Breast epithelium (tissue), 4 donors: ENCODE results near the gene HMGXB4. TPM values are rescaled to one million over a fixed set of nuclear protein-coding genes. Genes with fewer than 3 reads are reported as not detected.

ENCODE experiments used
- DNase-seq, 2 donors: peaks; one replicate each; pipeline ENCODE4 v3.0.0-alpha.2; 2019; ENCODE audit warnings: low spot score in 2 of 2
- H3K27ac ChIP-seq, 2 donors: fragments of 200-600 bp; sonication (generic) in 1 of 2; one replicate each; pipeline ENCODE4 v1.5.1; 2016 to 2019; ENCODE audit warnings: mild to moderate bottlenecking in 1 of 2
- H3K27me3 ChIP-seq, 2 donors: fragments of 200-600 bp; sonication (generic) in 1 of 2; one replicate each; pipeline versions ENCODE4 v1.5.1 to v1.6.0; 2017 to 2019; ENCODE audit warnings: control low read depth in 1 of 2, mild to moderate bottlenecking in 1 of 2
- H3K36me3 ChIP-seq: fragments of 200-600 bp; one replicate; pipeline ENCODE4 v1.5.1; 2019
- H3K4me1 ChIP-seq, 2 donors: fragments of 200-600 bp; sonication (generic); one replicate each; pipeline ENCODE4 v1.5.1; 2016 to 2019; ENCODE audit warnings: control low read depth in 1 of 2
- H3K4me3 ChIP-seq, 3 donors: fragments of 200-600 bp; sonication (generic); 1 replicate in 2 of 3; 2 replicates in 1 of 3; pipeline ENCODE4 v1.5.1; 2016 to 2019; ENCODE audit warnings: mild to moderate bottlenecking in 3 of 3, moderate library complexity in 2 of 3
- H3K9me3 ChIP-seq, 2 donors: fragments of 200-600 bp; sonication (generic) in 1 of 2; one replicate each; pipeline ENCODE4 v1.5.1; 2016 to 2019; ENCODE audit warnings: control low read depth in 1 of 2
- POLR2A ChIP-seq: fragments of 450-650 bp; IDR thresholded peaks from one replicate; pipeline ENCODE4 v1.6.1; 2016; ENCODE audit warnings: antibody characterized with exemption, mild to moderate bottlenecking, moderate library complexity
- POLR2AphosphoS5 ChIP-seq, 3 donors: sonication (generic); formaldehyde crosslinking; IDR thresholded peaks; one replicate each; pipeline ENCODE4 v1.6.1; 2017; ENCODE audit warnings: antibody characterized with exemption in 3 of 3
- intact Hi-C: fragments of 100-400 bp; cut with DNase I; formaldehyde crosslinking; loops from one replicate; pipeline ENCODE4 v1.15.1; 2023; ENCODE audit warnings: low total_unique reads
- total RNA-seq, 3 donors: library from RNA; depleted of rRNA; stranded (reverse); fragments of >200 nt; gene quantifications; one replicate each; pipeline ENCODE4 v1.1.0, GENCODE V29; 2016
- TF ChIP-seq, protein P1 (sequence below), 3 donors: fragments of 450-650 bp; IDR thresholded peaks; one replicate each; pipeline ENCODE4 v1.5.1; 2016 to 2017; ENCODE audit warnings: antibody characterized with exemption in 3 of 3, mild to moderate bottlenecking in 3 of 3, moderate library complexity in 3 of 3

The HMGXB4 gene
- total RNA-seq, 3 donors from 2014 or later, result 12.8 to 28.5 (median 26.2) TPM

DNA sequence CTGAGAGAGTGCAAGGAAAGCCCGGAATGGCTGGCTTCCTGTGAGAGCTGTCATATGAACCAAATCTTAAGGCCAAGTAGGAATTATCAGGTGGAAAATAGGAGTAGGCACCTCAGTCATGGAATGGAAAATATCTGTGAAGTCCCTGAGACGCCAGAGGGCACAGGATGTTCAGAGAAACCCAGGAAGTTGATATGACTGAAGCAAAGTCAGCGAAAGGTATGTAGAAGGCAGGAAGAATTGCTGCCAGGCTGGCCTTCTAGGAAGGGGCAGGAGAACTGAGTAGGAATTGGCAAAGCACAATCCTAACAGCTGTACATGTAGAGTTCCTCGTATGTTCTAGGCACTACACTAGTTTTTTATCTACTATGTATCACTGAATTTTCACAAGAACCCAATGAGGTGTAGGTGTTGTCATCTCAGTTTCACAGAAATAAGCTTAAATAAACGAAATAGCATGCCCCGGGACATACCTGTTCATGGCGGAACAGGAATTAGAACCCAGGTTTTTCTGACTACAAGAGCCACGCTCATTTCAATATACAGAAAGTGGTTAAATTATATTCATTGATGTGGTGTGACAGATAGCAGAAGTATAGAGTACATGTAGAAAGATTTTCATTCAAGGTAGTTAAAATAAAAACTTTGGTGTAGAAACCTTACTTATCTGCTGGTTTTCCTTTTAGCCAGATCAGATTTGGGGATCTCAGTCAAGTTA is 17.0 kb downstream of the HMGXB4 start:
- H3K36me3 ChIP-seq, result no peaks in the 10 kb centered on the region
- no peaks in the 10 kb centered on the region for H3K4me1 ChIP-seq
- H3K27ac ChIP-seq, result no peak overlapping the region
- no peaks in the 10 kb centered on the region for H3K27me3 ChIP-seq
- intact Hi-C loops, result no loop called here
- no peak for DNase-seq
- no peaks in the 10 kb centered on the region for H3K9me3 ChIP-seq
- TF ChIP-seq POLR2A (no peak), POLR2AphosphoS5 (IDR thresholded peaks at IDR 0.05) (no peak)
- TF ChIP-seq, protein P1, sequence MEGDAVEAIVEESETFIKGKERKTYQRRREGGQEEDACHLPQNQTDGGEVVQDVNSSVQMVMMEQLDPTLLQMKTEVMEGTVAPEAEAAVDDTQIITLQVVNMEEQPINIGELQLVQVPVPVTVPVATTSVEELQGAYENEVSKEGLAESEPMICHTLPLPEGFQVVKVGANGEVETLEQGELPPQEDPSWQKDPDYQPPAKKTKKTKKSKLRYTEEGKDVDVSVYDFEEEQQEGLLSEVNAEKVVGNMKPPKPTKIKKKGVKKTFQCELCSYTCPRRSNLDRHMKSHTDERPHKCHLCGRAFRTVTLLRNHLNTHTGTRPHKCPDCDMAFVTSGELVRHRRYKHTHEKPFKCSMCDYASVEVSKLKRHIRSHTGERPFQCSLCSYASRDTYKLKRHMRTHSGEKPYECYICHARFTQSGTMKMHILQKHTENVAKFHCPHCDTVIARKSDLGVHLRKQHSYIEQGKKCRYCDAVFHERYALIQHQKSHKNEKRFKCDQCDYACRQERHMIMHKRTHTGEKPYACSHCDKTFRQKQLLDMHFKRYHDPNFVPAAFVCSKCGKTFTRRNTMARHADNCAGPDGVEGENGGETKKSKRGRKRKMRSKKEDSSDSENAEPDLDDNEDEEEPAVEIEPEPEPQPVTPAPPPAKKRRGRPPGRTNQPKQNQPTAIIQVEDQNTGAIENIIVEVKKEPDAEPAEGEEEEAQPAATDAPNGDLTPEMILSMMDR (IDR thresholded peaks at IDR 0.05), result no peak
- no peak overlapping the region for H3K4me3 ChIP-seq

DNA sequence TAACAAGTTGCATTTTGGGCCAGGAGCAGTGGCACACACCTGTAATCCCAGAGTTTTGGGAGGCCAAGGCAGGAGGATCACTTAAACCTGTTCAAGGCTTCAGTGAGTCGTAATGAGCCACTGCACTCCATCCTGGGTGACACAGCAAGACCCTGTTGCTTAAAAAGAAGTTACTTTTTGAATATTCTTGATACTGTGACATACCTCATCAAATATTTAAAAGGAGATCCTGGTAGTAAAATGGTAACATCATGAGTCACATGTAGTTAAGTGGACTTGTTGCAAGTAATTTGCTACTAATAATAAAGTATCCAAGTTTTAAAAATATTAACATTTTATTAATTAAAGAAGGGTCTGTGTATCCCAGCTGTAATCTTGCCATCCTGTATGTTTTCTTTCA is 18.3 kb downstream of the HMGXB4 start:
- no peaks in the 10 kb centered on the region for H3K9me3 ChIP-seq
- H3K27ac ChIP-seq, result no peak overlapping the region
- no peaks in the 10 kb centered on the region for H3K36me3 ChIP-seq
- intact Hi-C loops, result no loop called here
- no peak for DNase-seq
- no peak for TF ChIP-seq POLR2AphosphoS5 (IDR thresholded peaks at IDR 0.05)
- TF ChIP-seq POLR2A, result no peak
- TF ChIP-seq, protein P1 (IDR thresholded peaks at IDR 0.05), result no peak
- H3K4me3 ChIP-seq, result no peak overlapping the region
- H3K27me3 ChIP-seq, result no peaks in the 10 kb centered on the region
- no peaks in the 10 kb centered on the region for H3K4me1 ChIP-seq

DNA sequence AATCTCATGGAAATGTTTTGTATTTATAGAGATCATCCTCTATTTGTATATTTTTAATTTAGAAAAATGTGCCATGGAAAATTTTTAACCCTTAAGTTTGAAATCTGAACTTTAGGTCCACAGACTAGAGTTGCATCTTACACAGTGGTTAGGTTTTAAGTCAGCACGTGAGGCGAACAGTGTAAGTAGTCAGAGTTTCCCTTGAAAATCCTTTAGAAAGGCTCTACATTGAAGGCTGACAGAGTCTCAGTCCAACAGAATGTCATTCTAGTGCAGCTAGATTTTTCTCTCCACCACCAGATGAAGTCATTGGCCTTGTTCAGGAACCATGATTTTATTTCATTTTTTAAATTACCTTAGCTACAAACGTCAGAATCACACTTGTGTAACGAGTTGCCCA is 18.7 kb downstream of the HMGXB4 start:
- intact Hi-C loops, result no loop called here
- TF ChIP-seq, protein P1 (IDR thresholded peaks at IDR 0.05), result no peak
- TF ChIP-seq POLR2A (no peak), POLR2AphosphoS5 (IDR thresholded peaks at IDR 0.05) (no peak)
- Histone ChIP-seq H3K27me3 (no peaks in the 10 kb centered on the region), H3K27ac (no peak overlapping the region), H3K4me1 (no peaks in the 10 kb centered on the region), H3K9me3 (no peaks in the 10 kb centered on the region), H3K36me3 (no peaks in the 10 kb centered on the region), H3K4me3 (no peak overlapping the region)
- DNase-seq, result no peak

DNA sequence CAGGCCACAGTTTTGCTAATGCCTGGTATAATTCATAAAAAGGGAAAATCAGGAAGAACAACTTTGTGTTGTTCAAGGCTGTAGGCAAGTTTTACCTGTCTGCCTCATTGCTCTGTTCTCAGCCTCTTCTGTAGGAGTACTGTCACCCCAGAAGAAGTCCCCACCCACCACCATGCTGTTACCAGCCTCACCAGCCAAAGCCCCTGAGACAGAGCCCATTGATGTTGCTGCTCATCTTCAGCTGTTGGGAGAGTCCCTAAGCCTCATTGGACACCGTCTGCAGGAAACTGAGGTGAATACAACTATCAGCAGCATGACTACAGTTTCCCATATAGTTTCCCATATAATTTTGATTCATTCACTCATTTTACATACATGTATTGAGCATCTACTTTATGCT is 30.8 kb downstream of the HMGXB4 start:
- no peak for TF ChIP-seq POLR2AphosphoS5 (IDR thresholded peaks at IDR 0.05)
- TF ChIP-seq, protein P1 (IDR thresholded peaks at IDR 0.05), result no peak
- no peak for TF ChIP-seq POLR2A
- peaks cover 14% of the 10 kb centered on the region for H3K36me3 ChIP-seq
- no peaks in the 10 kb centered on the region for H3K9me3 ChIP-seq
- no peaks in the 10 kb centered on the region for H3K4me1 ChIP-seq
- DNase-seq, result no peak
- no peak overlapping the region for H3K27ac ChIP-seq
- intact Hi-C loops, result loop anchor here (10.0 kb wide), 1 partner anchor 207 kb away; no protein-coding TSS in a partner anchor
- H3K27me3 ChIP-seq, result no peaks in the 10 kb centered on the region
- no peak overlapping the region for H3K4me3 ChIP-seq

DNA sequence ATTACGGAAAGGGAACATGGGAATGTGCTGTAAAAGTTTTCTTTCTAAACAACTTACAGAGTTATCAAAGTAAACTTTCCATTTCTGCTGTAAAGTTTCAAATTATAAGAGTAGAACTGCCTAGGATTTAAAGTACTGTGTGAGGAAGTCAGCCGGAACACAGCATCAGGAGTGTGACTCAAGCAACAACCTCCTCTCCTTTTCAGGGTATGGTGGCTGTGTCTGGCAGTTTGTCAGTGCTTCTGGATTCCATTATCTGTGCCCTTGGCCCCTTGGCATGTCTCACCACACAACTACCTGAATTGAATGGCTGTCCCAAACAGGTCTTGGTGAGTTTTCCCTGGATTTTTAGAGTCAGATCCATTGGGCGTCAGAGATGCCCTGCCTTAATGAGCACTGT is 35.5 kb downstream of the HMGXB4 start:
- no peak overlapping the region for H3K27ac ChIP-seq
- no peak overlapping the region for H3K4me3 ChIP-seq
- TF ChIP-seq, protein P1 (IDR thresholded peaks at IDR 0.05), result no peak
- no peak for TF ChIP-seq POLR2A
- TF ChIP-seq POLR2AphosphoS5 (IDR thresholded peaks at IDR 0.05), result no peak
- peaks cover 16% of the 10 kb centered on the region for H3K36me3 ChIP-seq
- no peaks in the 10 kb centered on the region for H3K9me3 ChIP-seq
- DNase-seq, result no peak
- H3K4me1 ChIP-seq, result no peaks in the 10 kb centered on the region
- no peaks in the 10 kb centered on the region for H3K27me3 ChIP-seq
- intact Hi-C loops, result no loop called here
